SK-N-SH (cell line): ENCODE data around the gene DCDC2B. TPM values are rescaled to one million over a fixed set of nuclear protein-coding genes. Genes with fewer than 3 reads are reported as not detected.

Experiments
- CTCF ChIA-PET: fragments of 300-600, 350-600 bp; formaldehyde crosslinking; extraction: SDS; loops from one replicate; lab custom pipeline; 2021; lab: Yijun Ruan, JAX
- POLR2A ChIA-PET: fragments of 350-600 bp; sonication (Branson Sonifier 250); formaldehyde crosslinking; extraction: SDS; loops from one replicate; lab custom pipeline; 2020; ENCODE audit warnings: antibody characterized with exemption, inconsistent platforms; lab: Yijun Ruan, JAX
- DNase-seq: peaks from one replicate; pipeline ENCODE4 v3.0.0; 2012
- H2AFZ ChIP-seq: fragments of 200-600 bp; sonication (generic); 2 replicates; pipeline ENCODE4 v1.8.1; 2016; ENCODE audit warnings: antibody characterized with exemption, mild to moderate bottlenecking, low read depth
- H3F3A ChIP-seq: fragments of 200-600 bp; sonication (generic); replicated peaks from 2 replicates; pipeline ENCODE3; 2016; ENCODE audit warnings: antibody characterized with exemption, mild to moderate bottlenecking; ENCODE audit not compliant: insufficient read depth
- H3K27ac ChIP-seq, 2 experiments: fragments of 200-500 bp in 1 of 2; fragments of 200-600 bp in 1 of 2; sonication (Bioruptor generic) in 1 of 2; sonication (generic), shearing (Covaris generic) in 1 of 2; 2 replicates each; pipeline versions ENCODE4 v1.5.1 to v1.6.1; 2014 to 2016; ENCODE audit warnings: low read depth in 2 of 2, inconsistent platforms in 1 of 2, low read length in 1 of 2, mild to moderate bottlenecking in 1 of 2, mixed read lengths in 1 of 2
- H3K27me3 ChIP-seq: fragments of 200-600 bp; sonication (generic), shearing (Covaris generic); 2 replicates; pipeline ENCODE4 v1.6.1; 2016; ENCODE audit warnings: mixed run types; ENCODE audit not compliant: insufficient read depth
- H3K36me3 ChIP-seq, 2 experiments: fragments of 200-500 bp in 1 of 2; fragments of 200-600 bp in 1 of 2; sonication (Bioruptor generic) in 1 of 2; sonication (generic) in 1 of 2; replicated peaks in 1 of 2; 2 replicates each; pipeline versions ENCODE3 to v1.5.1; 2014 to 2016; ENCODE audit warnings: low read length in 1 of 2, mild to moderate bottlenecking in 1 of 2; ENCODE audit not compliant: insufficient read depth in 2 of 2, control insufficient read depth in 1 of 2
- H3K4me1 ChIP-seq, 2 experiments: fragments of 200-500 bp in 1 of 2; fragments of 200-600 bp in 1 of 2; sonication (Bioruptor generic) in 1 of 2; sonication (generic), shearing (Covaris generic) in 1 of 2; 2 replicates each; pipeline versions ENCODE4 v1.5.1 to v1.6.1; 2014 to 2016; ENCODE audit warnings: low read depth in 1 of 2, low read length in 1 of 2, mixed run types in 1 of 2; ENCODE audit not compliant: insufficient read depth in 2 of 2, control insufficient read depth in 1 of 2
- H3K4me2 ChIP-seq: fragments of 200-600 bp; sonication (generic), shearing (Covaris generic); 2 replicates; pipeline ENCODE4 v1.6.1; 2017; ENCODE audit warnings: mixed run types
- H3K4me3 ChIP-seq, 2 experiments: fragments of 200-500 bp in 1 of 2; fragments of 200-600 bp in 1 of 2; sonication (Bioruptor generic) in 1 of 2; sonication (generic), shearing (Covaris generic) in 1 of 2; 2 replicates each; pipeline versions ENCODE4 v1.5.1 to v1.8.1; 2014 to 2016; ENCODE audit warnings: low read depth in 2 of 2, inconsistent platforms in 1 of 2, low read length in 1 of 2, mild to moderate bottlenecking in 1 of 2, mixed read lengths in 1 of 2, moderate library complexity in 1 of 2
- H3K79me2 ChIP-seq: fragments of 200-600 bp; sonication (generic); 2 replicates; pipeline ENCODE4 v1.8.1; 2017; ENCODE audit warnings: mild to moderate bottlenecking; ENCODE audit not compliant: insufficient read depth
- H3K9ac ChIP-seq: fragments of 200-600 bp; sonication (generic); 2 replicates; pipeline ENCODE4 v1.6.1; 2017; ENCODE audit warnings: mixed run types
- H3K9me2 ChIP-seq: fragments of 200-600 bp; sonication (generic); 2 replicates; pipeline ENCODE4 v1.6.1; 2017; ENCODE audit warnings: mixed run types
- H3K9me3 ChIP-seq: fragments of 200-600 bp; sonication (generic); 2 replicates; pipeline ENCODE4 v1.6.1; 2017; ENCODE audit warnings: mixed run types, mild to moderate bottlenecking, moderate library complexity
- H4K20me1 ChIP-seq: fragments of 200-600 bp; sonication (generic); 2 replicates; pipeline ENCODE4 v1.6.1; 2017; ENCODE audit warnings: mild to moderate bottlenecking, mixed run types; ENCODE audit not compliant: insufficient read depth
- CHD2 ChIP-seq: fragments of 150-350 bp; IDR thresholded peaks from 2 replicates; pipeline ENCODE4 v1.6.1; 2018; ENCODE audit warnings: low read length; ENCODE audit not compliant: partially characterized antibody
- EZH2phosphoT487 ChIP-seq: fragments of 200-600 bp; sonication (generic); IDR thresholded peaks from 2 replicates; pipeline ENCODE4 v1.6.1; 2017; ENCODE audit warnings: low read depth, mixed run types, mild to moderate bottlenecking, antibody characterized with exemption, moderate library complexity, borderline replicate concordance
- FOSL2 ChIP-seq: IDR thresholded peaks from 2 replicates; pipeline ENCODE4 v1.4.0; 2012; ENCODE audit warnings: low read depth, mild to moderate bottlenecking, moderate library complexity, borderline replicate concordance
- GABPA ChIP-seq: IDR thresholded peaks from 2 replicates; pipeline ENCODE4 v1.4.0; 2012; ENCODE audit warnings: low read depth, mild to moderate bottlenecking
- MEF2A ChIP-seq: IDR thresholded peaks from 2 replicates; pipeline ENCODE4 v1.4.0; 2012; ENCODE audit warnings: low read depth, borderline replicate concordance
- MXI1 ChIP-seq: IDR thresholded peaks from 2 replicates; pipeline ENCODE4 v1.6.1; 2012; ENCODE audit warnings: mild to moderate bottlenecking, low read depth, low read length, improper control_type of control experiment
- NFIC ChIP-seq: IDR thresholded peaks from 2 replicates; pipeline ENCODE4 v1.4.0; 2012; ENCODE audit warnings: borderline replicate concordance
- RCOR1 ChIP-seq: fragments of 150-350 bp; IDR thresholded peaks from 2 replicates; pipeline ENCODE4 v1.6.1; 2017; ENCODE audit warnings: antibody characterized with exemption, low read length
- SIN3A ChIP-seq: IDR thresholded peaks from 2 replicates; pipeline ENCODE4 v1.6.1; 2012; ENCODE audit warnings: low read depth, mild to moderate bottlenecking, low read length, moderate library complexity, borderline replicate concordance
- TAF1 ChIP-seq: IDR thresholded peaks from 2 replicates; pipeline ENCODE4 v1.6.1; 2012; ENCODE audit warnings: low read depth, mild to moderate bottlenecking, low read length, moderate library complexity, borderline replicate concordance
- TCF12 ChIP-seq: IDR thresholded peaks from 2 replicates; pipeline ENCODE4 v1.4.0; 2012
- YY1 ChIP-seq: IDR thresholded peaks from 2 replicates; pipeline ENCODE4 v1.4.0; 2012; ENCODE audit warnings: low read depth, mild to moderate bottlenecking
- WGBS: methylation state at CpG from one replicate; pipeline ENCODE4 v1.1.6; 2017; ENCODE audit warnings: low lambda C conversion rate; 5-methylcytosine and 5-hydroxymethylcytosine counted together
- polyA plus RNA-seq, 3 experiments: library from polyadenylated mRNA; depleted of rRNA; stranded (reverse); fragments of >200 nt; gene quantifications; 2 replicates each; pipeline ENCODE4 v1.2.3, GENCODE V29; 2012
- TF ChIP-seq, protein P1 (sequence below): IDR thresholded peaks from 2 replicates; pipeline ENCODE4 v1.6.1; 2012; ENCODE audit warnings: mild to moderate bottlenecking, low read depth, low read length, moderate library complexity
- TF ChIP-seq, protein P2 (sequence below): fragments of 150-350 bp; IDR thresholded peaks from 2 replicates; pipeline ENCODE4 v1.6.1; 2016; ENCODE audit warnings: mild to moderate bottlenecking, low read depth, low read length
- TF ChIP-seq, protein P3 (sequence below): IDR thresholded peaks from 2 replicates; pipeline ENCODE4 v1.4.0; 2012; ENCODE audit warnings: low read depth, borderline replicate concordance

Gene DCDC2B
- polyA plus RNA-seq, 1 of the 3 experiments (the other 2 are of a cell fraction), result not detected

DNA sequence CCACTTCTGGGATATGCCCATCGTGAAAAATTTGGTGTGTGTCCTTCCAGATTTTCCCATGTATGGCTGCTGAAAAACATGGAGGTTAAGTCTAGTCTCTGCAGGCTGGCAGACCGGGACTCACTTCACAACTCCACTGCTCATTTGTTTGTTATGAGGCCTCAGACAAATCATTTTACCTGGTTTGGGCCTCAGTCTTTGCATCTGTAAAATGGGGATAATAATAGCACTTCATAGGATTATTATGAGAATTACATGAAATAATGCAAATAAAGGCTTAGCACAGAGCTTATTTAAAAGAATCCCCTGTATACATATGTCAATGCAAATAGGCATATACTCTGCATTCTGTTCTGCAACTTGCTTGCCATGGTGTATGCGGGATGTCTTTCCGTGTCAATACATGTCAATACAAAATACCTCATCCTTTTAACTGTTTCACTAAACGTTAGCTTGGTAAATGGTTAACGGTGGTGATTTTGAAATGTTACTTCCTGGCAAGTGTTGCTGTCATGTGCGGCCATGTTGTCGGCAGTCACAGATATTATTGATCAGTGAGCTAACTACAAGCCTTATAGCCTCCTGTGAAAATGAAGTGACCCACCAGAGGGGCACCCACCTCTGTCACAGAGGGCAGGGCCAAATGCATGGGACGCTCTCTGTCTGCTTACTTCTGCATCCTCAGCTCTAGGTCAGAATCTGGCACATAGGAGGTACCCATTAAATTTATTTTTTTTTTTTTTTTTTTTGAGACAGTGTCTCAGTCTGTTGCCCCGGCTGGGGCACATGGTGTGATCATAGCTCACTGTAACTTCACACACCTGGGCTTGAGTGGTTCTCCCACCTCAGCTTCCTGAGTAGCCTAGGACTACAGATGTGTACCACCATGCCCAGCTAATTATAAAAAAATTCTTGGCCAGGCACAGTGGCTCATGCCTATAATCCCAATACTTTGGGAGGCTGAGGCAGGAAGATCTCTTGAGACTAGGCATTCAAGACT lies 46.5 kb downstream of the DCDC2B start (continued):
- TF ChIP-seq EZH2phosphoT487 (no peak), MEF2A (no peak), FOSL2 (no peak)

DNA sequence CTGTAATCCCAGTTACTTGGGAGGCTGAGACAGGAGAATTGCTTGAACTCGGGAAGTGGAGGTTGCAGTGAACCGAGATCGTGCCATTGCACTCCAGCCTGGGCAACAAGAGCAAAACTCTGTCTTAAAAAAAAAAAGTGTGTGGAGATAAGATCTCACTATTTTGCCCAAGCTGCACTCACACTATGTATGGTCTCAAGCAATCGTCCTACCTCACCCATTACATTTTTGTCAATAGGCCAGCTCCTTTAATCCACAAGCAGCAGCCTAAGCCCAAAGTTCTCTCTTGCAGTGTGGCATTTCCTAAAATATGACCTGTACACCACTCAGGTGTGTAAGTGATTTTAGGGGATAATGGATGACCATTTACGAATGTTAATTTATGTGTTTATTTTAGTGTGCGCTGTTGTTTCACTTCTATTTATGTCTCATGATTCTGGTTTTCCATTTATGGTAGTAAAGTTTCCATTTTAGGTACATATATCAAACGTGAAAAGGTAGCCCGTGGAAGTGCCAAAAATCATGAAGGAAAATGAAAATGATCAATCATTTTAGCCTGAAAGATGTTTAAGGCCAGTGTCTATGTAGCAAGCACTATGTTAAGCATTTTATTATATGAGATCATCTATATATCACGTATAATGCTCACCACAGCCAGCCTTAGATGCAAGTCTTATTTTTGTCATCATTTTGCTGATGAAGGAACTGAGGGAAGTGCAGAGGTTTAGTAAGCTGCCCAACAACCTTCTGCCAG lies 47.8 kb downstream of the DCDC2B start:
- H3K79me2 ChIP-seq, result no peaks in the 10 kb centered on the region
- no peak overlapping the region for H3K9ac ChIP-seq
- H3K4me1 ChIP-seq, result no peaks in the 10 kb centered on the region
- no peaks in the 10 kb centered on the region for H3K27me3 ChIP-seq
- TF ChIP-seq, protein P1, sequence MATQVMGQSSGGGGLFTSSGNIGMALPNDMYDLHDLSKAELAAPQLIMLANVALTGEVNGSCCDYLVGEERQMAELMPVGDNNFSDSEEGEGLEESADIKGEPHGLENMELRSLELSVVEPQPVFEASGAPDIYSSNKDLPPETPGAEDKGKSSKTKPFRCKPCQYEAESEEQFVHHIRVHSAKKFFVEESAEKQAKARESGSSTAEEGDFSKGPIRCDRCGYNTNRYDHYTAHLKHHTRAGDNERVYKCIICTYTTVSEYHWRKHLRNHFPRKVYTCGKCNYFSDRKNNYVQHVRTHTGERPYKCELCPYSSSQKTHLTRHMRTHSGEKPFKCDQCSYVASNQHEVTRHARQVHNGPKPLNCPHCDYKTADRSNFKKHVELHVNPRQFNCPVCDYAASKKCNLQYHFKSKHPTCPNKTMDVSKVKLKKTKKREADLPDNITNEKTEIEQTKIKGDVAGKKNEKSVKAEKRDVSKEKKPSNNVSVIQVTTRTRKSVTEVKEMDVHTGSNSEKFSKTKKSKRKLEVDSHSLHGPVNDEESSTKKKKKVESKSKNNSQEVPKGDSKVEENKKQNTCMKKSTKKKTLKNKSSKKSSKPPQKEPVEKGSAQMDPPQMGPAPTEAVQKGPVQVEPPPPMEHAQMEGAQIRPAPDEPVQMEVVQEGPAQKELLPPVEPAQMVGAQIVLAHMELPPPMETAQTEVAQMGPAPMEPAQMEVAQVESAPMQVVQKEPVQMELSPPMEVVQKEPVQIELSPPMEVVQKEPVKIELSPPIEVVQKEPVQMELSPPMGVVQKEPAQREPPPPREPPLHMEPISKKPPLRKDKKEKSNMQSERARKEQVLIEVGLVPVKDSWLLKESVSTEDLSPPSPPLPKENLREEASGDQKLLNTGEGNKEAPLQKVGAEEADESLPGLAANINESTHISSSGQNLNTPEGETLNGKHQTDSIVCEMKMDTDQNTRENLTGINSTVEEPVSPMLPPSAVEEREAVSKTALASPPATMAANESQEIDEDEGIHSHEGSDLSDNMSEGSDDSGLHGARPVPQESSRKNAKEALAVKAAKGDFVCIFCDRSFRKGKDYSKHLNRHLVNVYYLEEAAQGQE, result no peak
- no peak for TF ChIP-seq TCF12
- no peak for TF ChIP-seq YY1
- no peak for TF ChIP-seq EZH2phosphoT487
- no peak for TF ChIP-seq MXI1
- TF ChIP-seq SIN3A, result no peak
- no peak for TF ChIP-seq CHD2
- no peak for TF ChIP-seq RCOR1
- TF ChIP-seq, protein P2, sequence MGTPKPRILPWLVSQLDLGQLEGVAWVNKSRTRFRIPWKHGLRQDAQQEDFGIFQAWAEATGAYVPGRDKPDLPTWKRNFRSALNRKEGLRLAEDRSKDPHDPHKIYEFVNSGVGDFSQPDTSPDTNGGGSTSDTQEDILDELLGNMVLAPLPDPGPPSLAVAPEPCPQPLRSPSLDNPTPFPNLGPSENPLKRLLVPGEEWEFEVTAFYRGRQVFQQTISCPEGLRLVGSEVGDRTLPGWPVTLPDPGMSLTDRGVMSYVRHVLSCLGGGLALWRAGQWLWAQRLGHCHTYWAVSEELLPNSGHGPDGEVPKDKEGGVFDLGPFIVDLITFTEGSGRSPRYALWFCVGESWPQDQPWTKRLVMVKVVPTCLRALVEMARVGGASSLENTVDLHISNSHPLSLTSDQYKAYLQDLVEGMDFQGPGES, result no peak
- TF ChIP-seq TAF1, result no peak
- TF ChIP-seq MEF2A, result no peak
- TF ChIP-seq, protein P3, sequence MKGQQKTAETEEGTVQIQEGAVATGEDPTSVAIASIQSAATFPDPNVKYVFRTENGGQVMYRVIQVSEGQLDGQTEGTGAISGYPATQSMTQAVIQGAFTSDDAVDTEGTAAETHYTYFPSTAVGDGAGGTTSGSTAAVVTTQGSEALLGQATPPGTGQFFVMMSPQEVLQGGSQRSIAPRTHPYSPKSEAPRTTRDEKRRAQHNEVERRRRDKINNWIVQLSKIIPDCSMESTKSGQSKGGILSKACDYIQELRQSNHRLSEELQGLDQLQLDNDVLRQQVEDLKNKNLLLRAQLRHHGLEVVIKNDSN, result no peak
- TF ChIP-seq NFIC, result no peak
- no peak for TF ChIP-seq GABPA
- ChIA-PET POLR2A (no interaction called here), CTCF (no interaction called here)
- no peak overlapping the region for H2AFZ ChIP-seq
- no peaks in the 10 kb centered on the region for H3F3A ChIP-seq
- H3K9me2 ChIP-seq, result no peaks in the 10 kb centered on the region
- DNase-seq, result no peak
- no peak overlapping the region for H3K4me2 ChIP-seq
- H3K4me3 ChIP-seq, result no peak overlapping the region
- H3K36me3 ChIP-seq, result no peaks in the 10 kb centered on the region
- no peaks in the 10 kb centered on the region for H3K9me3 ChIP-seq
- WGBS, result 83% methylated on average over 9 of the region's 9 CpGs
- H4K20me1 ChIP-seq, result no peaks in the 10 kb centered on the region
- H3K27ac ChIP-seq, result no peak overlapping the region
